K562 (cell line): Measurements from ENCODE around the gene LIF. TPM values are rescaled to one million over a fixed set of nuclear protein-coding genes. Genes with fewer than 3 reads are reported as not detected.
A peak's percentile ranks its signal among the peaks of the same experiment; 100 is the strongest.

ENCODE experiments used
- CTCFL ChIP-seq: IDR thresholded peaks from 2 replicates; pipeline ENCODE4 v1.6.1; 2011; ENCODE audit warnings: borderline replicate concordance, low read depth, mild to moderate bottlenecking, moderate library complexity, low read length; ENCODE audit not compliant: insufficient read depth, poor library complexity, severe bottlenecking
- REST ChIP-seq, 2 experiments: fragments of 450-650 bp; formaldehyde crosslinking in 1 of 2; IDR thresholded peaks; 2 replicates each; pipeline versions ENCODE4 v1.4.0 to v1.6.1; 2014 to 2020; ENCODE audit warnings: mild to moderate bottlenecking in 2 of 2, borderline replicate concordance in 1 of 2, low read depth in 1 of 2
- USF1 ChIP-seq: sonication (generic); formaldehyde crosslinking; IDR thresholded peaks from 2 replicates; pipeline ENCODE4 v1.9.0; 2022; ENCODE audit warnings: mild to moderate bottlenecking, missing genetic modification reagents
- YY1 ChIP-seq, 3 experiments: IDR thresholded peaks; 2 replicates each; pipeline ENCODE4 v1.6.1; 2011; ENCODE audit warnings: low read length in 2 of 3, mild to moderate bottlenecking in 2 of 3, moderate library complexity in 2 of 3, borderline replicate concordance in 1 of 3, control low read depth in 1 of 3, low read depth in 1 of 3; ENCODE audit not compliant: insufficient read depth in 3 of 3, insufficient replicate concordance in 2 of 3, control insufficient read depth in 1 of 3, insufficient read length in 1 of 3; ENCODE audit errors: extremely low read depth in 1 of 3
- ZEB2 ChIP-seq: fragments of 450-650 bp; IDR thresholded peaks from 2 replicates; pipeline ENCODE4 v1.6.1; 2016
- ZNF436 ChIP-seq: fragments of 250-450, 450-650 bp; sonication (Bioruptor Pico); formaldehyde crosslinking; IDR thresholded peaks from 2 replicates; pipeline ENCODE4 v1.7.0; 2020; ENCODE audit warnings: mild to moderate bottlenecking
- polyA plus RNA-seq, 8 experiments: library from polyadenylated mRNA; depleted of rRNA in 4 of 8; stranded (reverse) in 5 of 8; unstranded in 3 of 8; fragments of >200 nt; fragmentation: Nextera tagmentation in 2 of 8; fragmentation: Illumina TruSeq in 1 of 8; extraction: Ambion mirVana in 2 of 8; extraction: Trizol in 1 of 8; gene quantifications; 2 replicates each; pipeline versions ENCODE4 v1.2.1 to v1.2.3, GENCODE V29; 2011 to 2014; ENCODE audit warnings: inconsistent platforms in 1 of 8, missing spikeins in 1 of 8
- total RNA-seq, 7 experiments: library from RNA; depleted of rRNA in 6 of 7; stranded (reverse); fragments of >200 nt in 6 of 7; fragmentation: Illumina TruSeq in 2 of 7; extraction: Trizol in 2 of 7; gene quantifications; 2 replicates each; pipeline versions ENCODE4 v1.2.1 to v1.2.3, GENCODE V29; 2011 to 2021; ENCODE audit warnings: low replicate concordance in 1 of 7
- TF ChIP-seq, protein P1 (sequence below): fragments of 450-650 bp; IDR thresholded peaks from 2 replicates; pipeline ENCODE4 v1.7.1; 2018; ENCODE audit warnings: mild to moderate bottlenecking, low read depth; ENCODE audit not compliant: partially characterized antibody
- TF ChIP-seq, protein P2 (sequence below): sonication (generic); formaldehyde crosslinking; IDR thresholded peaks from 2 replicates; pipeline ENCODE4 v1.9.0; 2022; ENCODE audit warnings: mild to moderate bottlenecking, missing genetic modification reagents

LIF gene
- total and polyA plus RNA-seq, 9 of the 15 experiments (the other 6 are each of a cell fraction or from before 2014, with no cell fraction given), result 0.05 to 0.39 (median 0.18) TPM; not detected in 3

- TF ChIP-seq REST (IDR thresholded peaks at IDR 0.05; ENCODE audit: borderline replicate concordance) (peak; percentile 58; the same call in 1 of the 2 replicates), REST (CRISPR knock-in tag; IDR thresholded peaks at IDR 0.05; ENCODE audit: low read depth) (no peak), ZNF436 (CRISPR knock-in tag) (no peak), ZEB2 (no peak), USF1 (CRISPR knock-in tag) (no peak; the same call in 1 of the 2 replicates), YY1 (IDR thresholded peaks at IDR 0.05; ENCODE audit: borderline replicate concordance in 1 of 3, control insufficient read depth in 1 of 3, extremely low read depth in 1 of 3, insufficient read depth in 3 of 3, insufficient read length in 1 of 3, insufficient replicate concordance in 2 of 3, low read depth in 1 of 3, low read length in 2 of 3) (peak in 2 of 3 experiments; percentile 52 to 59), CTCFL (peak; percentile 24)
- TF ChIP-seq, protein P1, sequence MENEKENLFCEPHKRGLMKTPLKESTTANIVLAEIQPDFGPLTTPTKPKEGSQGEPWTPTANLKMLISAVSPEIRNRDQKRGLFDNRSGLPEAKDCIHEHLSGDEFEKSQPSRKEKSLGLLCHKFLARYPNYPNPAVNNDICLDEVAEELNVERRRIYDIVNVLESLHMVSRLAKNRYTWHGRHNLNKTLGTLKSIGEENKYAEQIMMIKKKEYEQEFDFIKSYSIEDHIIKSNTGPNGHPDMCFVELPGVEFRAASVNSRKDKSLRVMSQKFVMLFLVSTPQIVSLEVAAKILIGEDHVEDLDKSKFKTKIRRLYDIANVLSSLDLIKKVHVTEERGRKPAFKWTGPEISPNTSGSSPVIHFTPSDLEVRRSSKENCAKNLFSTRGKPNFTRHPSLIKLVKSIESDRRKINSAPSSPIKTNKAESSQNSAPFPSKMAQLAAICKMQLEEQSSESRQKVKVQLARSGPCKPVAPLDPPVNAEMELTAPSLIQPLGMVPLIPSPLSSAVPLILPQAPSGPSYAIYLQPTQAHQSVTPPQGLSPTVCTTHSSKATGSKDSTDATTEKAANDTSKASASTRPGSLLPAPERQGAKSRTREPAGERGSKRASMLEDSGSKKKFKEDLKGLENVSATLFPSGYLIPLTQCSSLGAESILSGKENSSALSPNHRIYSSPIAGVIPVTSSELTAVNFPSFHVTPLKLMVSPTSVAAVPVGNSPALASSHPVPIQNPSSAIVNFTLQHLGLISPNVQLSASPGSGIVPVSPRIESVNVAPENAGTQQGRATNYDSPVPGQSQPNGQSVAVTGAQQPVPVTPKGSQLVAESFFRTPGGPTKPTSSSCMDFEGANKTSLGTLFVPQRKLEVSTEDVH, result no peak
- TF ChIP-seq, protein P2, sequence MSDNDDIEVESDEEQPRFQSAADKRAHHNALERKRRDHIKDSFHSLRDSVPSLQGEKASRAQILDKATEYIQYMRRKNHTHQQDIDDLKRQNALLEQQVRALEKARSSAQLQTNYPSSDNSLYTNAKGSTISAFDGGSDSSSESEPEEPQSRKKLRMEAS, result peak; percentile 10; the same call in 1 of the 2 replicates
Measured at GRCh38 chr22:30262917-30263741, 16.6 kb upstream of the LIF start (continued).
